ENCODE data around the gene RAB40B. TPM values are rescaled to one million over a fixed set of nuclear protein-coding genes. Genes with fewer than 3 reads are reported as not detected.

The RAB40B gene
- polyA plus RNA-seq, 1 donor, result 18.0 TPM

DNA sequence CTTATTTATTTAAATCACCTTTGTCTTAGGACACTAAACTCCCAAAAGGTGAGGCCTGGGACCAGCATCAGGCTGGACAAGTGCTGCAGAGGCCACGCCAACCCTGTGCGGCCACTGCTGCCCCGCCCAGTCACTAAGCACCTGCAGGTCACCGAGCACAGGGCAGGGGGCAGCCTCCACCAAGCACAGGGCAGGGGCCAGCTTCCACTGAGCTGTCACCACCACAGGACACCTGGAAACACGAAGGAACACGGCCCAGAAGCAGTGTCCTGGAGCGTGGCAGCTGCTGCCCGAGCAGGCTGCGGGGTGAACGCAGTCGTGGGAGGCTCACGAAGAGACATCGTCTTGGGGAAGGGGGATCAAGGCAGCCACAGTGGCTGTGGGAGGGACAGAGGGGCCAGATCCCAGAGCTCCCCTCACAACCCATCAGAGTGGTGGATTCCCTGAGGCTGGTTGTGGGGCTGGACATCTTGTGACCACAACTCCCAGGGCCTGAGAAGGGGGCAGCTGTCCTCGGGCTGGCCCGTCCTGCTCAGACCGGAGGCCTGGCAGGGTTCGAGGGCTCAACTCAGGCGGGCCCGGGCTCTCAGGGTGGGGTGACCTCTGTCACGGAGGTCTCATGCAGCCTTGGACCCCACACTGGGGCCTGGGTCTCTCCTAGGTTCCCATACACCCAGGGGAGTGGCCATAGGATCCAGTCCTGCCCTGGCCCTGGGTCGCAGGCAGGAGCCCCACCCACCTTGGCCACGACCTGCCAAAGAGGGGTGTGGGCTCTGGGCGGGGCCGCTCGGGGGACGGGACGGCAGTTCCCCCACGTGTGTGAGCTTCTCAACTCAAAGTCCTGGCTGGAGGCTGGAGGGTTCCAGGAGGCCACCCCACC lies 18.7 kb downstream of the RAB40B start:
- Histone ChIP-seq H3K27me3 (ENCODE audit: control insufficient read depth, insufficient read depth, low read length) (no peaks in the 10 kb centered on the region), H3K4me1 (ENCODE audit: control insufficient read depth, insufficient read depth, low read length) (peaks cover 6% of the 10 kb centered on the region), H3K9me3 (ENCODE audit: control insufficient read depth, low read depth, low read length) (peaks cover 11% of the 10 kb centered on the region), H3K36me3 (ENCODE audit: control insufficient read depth, insufficient read depth, low read length) (peaks cover 2% of the 10 kb centered on the region), H3K27ac (ENCODE audit: low read length) (no peak overlapping the region), H3K4me3 (ENCODE audit: low read length) (no peak overlapping the region)
- peak in 1 of 2 donors; percentile 31 for DNase-seq
- no CpG with 5 or more reads among the region's 28 CpGs for WGBS (ENCODE audit: insufficient coverage, low lambda C conversion rate)

DNA sequence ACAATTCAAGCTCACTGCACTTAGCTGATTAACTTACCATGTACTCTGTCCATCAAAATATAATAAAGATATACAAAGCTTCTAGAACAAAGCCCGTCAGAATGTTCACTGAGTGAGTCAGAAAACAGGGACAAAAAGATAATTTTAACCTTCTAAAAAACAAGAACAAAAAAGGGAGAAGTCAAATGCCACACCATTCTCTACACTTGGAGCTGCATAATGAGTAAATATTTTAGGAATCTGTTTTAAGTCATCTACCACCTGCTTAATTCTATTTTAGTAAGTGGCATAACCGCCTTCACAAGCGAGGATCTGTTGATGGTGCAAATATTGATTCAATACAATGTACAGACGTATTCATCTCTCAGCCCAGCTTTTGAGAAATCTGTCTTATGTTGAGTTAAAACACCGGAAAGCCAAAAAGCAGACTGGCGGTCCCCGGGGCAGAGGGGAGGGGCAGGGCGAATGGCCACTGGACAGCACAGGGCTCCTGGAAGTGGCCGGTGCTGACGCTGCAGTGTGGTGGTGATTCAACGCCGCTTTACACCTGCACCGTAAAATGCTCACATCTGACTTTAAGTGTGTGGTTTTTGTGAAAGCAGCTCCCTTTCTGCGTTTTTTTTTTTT lies 20.1 kb downstream of the RAB40B start:
- H3K4me3 ChIP-seq (ENCODE audit: low read length), result no peak overlapping the region
- no peak for DNase-seq
- H3K27me3 ChIP-seq (ENCODE audit: control insufficient read depth, insufficient read depth, low read length), result no peaks in the 10 kb centered on the region
- H3K4me1 ChIP-seq (ENCODE audit: control insufficient read depth, insufficient read depth, low read length), result no peaks in the 10 kb centered on the region
- 91% methylated on average over 6 of the region's 14 CpGs for WGBS (ENCODE audit: insufficient coverage, low lambda C conversion rate)
- H3K27ac ChIP-seq (ENCODE audit: low read length), result no peak overlapping the region
- peaks cover 11% of the 10 kb centered on the region for H3K9me3 ChIP-seq (ENCODE audit: control insufficient read depth, low read depth, low read length)
- no peaks in the 10 kb centered on the region for H3K36me3 ChIP-seq (ENCODE audit: control insufficient read depth, insufficient read depth, low read length)

DNA sequence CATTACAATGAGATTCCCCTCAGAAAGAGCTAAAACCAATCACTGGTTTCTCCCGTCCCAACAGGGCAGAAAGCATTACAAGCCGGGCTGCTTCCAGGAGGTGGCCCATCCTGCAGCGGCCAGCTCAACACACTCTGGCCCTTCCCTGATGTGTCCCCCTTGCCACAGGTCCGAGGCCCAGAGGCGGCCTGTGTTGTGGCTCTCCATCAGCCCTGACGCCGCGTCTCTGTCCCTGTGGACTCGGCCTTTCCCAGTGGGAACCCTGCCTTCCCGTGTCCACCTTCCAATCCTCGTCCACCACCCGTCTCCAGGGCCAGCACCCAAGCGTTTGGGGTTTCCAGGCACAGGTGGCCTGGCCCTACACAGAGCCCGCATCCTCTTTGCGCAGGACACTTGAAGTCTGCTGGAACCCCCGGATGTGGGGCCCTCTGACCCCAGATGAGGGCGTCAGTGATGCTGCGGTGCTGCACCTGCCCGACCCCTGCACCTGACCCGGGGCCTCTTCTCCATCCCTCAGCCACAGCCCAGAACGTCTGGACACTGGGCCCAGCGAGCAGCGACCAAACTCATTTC lies 21.1 kb downstream of the RAB40B start:
- peaks cover 11% of the 10 kb centered on the region for H3K9me3 ChIP-seq (ENCODE audit: control insufficient read depth, low read depth, low read length)
- no peaks in the 10 kb centered on the region for H3K36me3 ChIP-seq (ENCODE audit: control insufficient read depth, insufficient read depth, low read length)
- H3K4me3 ChIP-seq (ENCODE audit: low read length), result no peak overlapping the region
- WGBS (ENCODE audit: insufficient coverage, low lambda C conversion rate), result 93% methylated on average over 3 of the region's 23 CpGs
- H3K4me1 ChIP-seq (ENCODE audit: control insufficient read depth, insufficient read depth, low read length), result no peaks in the 10 kb centered on the region
- H3K27ac ChIP-seq (ENCODE audit: low read length), result no peak overlapping the region
- H3K27me3 ChIP-seq (ENCODE audit: control insufficient read depth, insufficient read depth, low read length), result no peaks in the 10 kb centered on the region
- no peak for DNase-seq

DNA sequence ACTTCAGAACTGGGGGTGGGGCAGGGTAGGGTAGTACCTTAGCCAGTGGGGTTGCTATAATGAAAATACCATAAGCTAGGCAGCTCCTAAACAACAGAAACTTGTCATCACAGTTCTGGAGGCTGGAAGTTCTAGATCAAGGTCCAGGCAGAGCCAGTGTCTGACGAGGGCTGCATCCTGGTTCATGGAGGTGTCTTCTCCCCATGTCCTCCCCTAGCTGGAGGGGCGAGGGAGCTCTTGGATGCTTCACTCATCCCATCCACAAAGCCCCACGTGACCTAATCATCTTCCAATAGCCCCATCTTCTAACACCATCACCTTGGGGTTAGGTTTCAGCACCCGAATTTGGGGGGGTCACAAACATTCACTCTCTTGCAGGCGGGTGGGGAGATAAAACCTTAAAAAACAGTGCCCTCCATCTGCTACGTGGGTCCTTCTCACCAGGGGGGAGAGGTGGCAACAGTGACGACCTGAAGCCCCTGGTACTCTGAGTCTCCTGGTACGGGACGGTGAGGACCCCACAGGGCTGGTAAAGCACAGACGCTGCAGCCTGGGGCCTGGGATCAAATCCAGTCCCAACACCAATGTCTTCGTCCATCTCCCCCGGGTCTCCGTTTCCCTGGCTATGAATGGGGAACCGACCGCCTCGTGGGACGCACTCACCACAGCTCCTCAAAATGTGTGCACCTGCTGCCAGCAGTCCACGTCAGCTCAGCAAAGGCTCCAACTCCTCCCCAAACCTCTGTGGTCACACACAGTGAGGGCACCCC lies 22.8 kb downstream of the RAB40B start:
- H3K27ac ChIP-seq (ENCODE audit: low read length), result no peak overlapping the region
- no CpG with 5 or more reads among the region's 18 CpGs for WGBS (ENCODE audit: insufficient coverage, low lambda C conversion rate)

DNA sequence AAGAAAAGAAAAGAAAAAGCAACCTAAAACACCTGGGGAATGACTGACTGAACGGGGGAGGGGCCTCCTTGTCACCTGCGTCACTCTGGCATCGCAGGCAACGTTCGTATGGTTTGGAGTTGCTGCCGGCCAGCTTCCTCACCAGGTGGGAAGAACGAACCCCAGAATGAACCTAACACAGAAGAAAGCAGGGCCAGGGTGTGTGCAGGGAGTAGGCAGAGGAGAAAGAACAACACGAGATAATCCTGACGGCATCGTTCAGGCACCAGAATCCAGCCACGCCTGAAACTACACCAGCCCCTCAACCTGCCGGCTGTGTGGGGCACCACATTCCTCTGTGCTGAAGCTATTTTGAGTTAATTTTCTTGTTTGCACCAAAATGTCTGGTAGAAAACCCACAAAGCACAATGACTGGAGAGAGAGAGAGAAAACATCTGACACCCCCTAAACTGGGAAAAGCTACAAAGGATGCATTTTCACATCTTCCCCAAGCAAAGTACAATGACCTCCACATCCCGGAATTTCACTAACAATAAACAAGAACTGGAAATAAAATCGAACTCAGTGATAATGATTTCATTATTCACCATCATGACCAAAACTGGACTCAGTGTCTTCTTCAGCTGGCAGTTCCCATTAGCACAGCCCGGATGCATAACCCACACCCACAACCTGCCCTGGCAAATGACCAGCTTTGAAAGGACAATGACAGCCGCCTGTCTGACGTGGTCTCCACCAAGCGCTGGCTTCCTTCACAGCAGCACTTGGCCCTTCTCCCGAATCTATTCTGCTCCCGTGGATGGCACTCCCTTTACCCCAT lies 23.6 kb downstream of the RAB40B start:
- Histone ChIP-seq H3K27ac (ENCODE audit: low read length) (no peak overlapping the region), H3K27me3 (ENCODE audit: control insufficient read depth, insufficient read depth, low read length) (no peaks in the 10 kb centered on the region), H3K4me1 (ENCODE audit: control insufficient read depth, insufficient read depth, low read length) (no peaks in the 10 kb centered on the region), H3K4me3 (ENCODE audit: low read length) (no peak overlapping the region), H3K9me3 (ENCODE audit: control insufficient read depth, low read depth, low read length) (peaks cover 4% of the 10 kb centered on the region), H3K36me3 (ENCODE audit: control insufficient read depth, insufficient read depth, low read length) (no peaks in the 10 kb centered on the region)
- WGBS (ENCODE audit: insufficient coverage, low lambda C conversion rate), result 100% methylated on average over 1 of the region's 20 CpGs
- no peak for DNase-seq

More for the DNA sequence above, 22.8 kb downstream of the RAB40B start:
- H3K4me3 ChIP-seq (ENCODE audit: low read length), result no peak overlapping the region
- no peaks in the 10 kb centered on the region for H3K36me3 ChIP-seq (ENCODE audit: control insufficient read depth, insufficient read depth, low read length)
- H3K4me1 ChIP-seq (ENCODE audit: control insufficient read depth, insufficient read depth, low read length), result no peaks in the 10 kb centered on the region
- peaks cover 8% of the 10 kb centered on the region for H3K9me3 ChIP-seq (ENCODE audit: control insufficient read depth, low read depth, low read length)
- H3K27me3 ChIP-seq (ENCODE audit: control insufficient read depth, insufficient read depth, low read length), result no peaks in the 10 kb centered on the region
- no peak for DNase-seq

DNA sequence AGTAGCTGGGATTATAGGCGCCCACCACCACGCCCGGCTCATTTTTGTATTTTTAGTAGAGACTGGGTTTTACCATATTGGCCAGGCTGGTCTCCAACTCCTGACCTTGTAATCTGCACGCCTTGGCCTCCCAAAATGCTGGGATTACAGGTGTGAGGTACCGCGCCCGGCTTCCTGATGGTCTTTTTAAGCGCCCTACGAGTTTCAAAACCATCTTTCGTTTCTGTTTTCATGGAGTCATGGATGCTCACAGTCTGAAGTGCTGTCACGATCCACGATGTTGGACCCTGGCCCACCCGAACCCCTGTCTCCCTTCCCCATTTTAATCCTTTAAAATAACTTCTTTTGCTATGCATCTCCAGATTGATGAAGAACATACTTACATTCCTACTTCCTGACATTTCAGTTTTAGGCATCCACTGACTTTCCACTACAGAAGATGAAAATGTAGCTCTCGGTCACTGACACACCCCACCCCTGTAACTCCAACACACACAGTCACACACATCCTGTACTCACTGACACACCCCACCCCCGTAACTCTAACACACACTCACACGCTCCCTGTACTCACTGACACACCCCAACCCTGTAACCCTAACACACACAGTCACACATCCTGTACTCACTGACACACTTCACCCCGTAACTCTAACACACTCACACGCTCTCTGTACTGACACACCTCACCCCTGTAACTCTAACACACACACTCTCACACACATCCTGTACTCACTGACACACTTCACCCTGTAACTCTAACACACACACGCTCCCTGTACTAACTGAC lies 27.6 kb downstream of the RAB40B start:
- DNase-seq, result no peak
- Histone ChIP-seq H3K27ac (ENCODE audit: low read length) (no peak overlapping the region), H3K9me3 (ENCODE audit: control insufficient read depth, low read depth, low read length) (no peaks in the 10 kb centered on the region), H3K4me1 (ENCODE audit: control insufficient read depth, insufficient read depth, low read length) (no peaks in the 10 kb centered on the region), H3K36me3 (ENCODE audit: control insufficient read depth, insufficient read depth, low read length) (peaks cover 4% of the 10 kb centered on the region), H3K4me3 (ENCODE audit: low read length) (no peak overlapping the region), H3K27me3 (ENCODE audit: control insufficient read depth, insufficient read depth, low read length) (no peaks in the 10 kb centered on the region)
- WGBS (ENCODE audit: insufficient coverage, low lambda C conversion rate), result no CpG with 5 or more reads among the region's 19 CpGs

DNA sequence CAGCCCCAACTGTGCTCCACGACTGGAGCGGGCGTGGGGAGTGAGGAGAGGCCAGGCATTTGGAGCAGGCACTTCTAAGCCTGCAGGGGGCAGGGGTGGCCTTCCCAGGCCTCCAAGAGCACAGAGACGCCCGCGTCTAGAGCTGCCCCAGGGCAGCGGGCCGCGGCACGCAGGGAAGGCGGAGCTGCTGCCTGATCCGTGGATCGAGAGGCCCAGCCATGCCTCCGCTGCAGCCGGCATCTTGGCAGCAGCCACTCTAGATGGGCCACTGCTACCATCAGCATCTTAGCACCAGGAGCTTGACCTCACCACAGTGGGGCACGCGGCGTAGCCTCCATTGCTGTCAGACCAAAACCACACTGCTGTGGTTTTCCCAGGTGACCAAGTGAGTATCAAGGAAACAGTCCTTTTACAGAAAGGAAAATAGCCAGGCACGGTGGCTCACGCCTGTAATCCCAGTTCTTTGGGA lies 29.8 kb downstream of the RAB40B start:
- Histone ChIP-seq H3K27ac (ENCODE audit: low read length) (no peak overlapping the region), H3K4me1 (ENCODE audit: control insufficient read depth, insufficient read depth, low read length) (no peaks in the 10 kb centered on the region), H3K9me3 (ENCODE audit: control insufficient read depth, low read depth, low read length) (no peaks in the 10 kb centered on the region), H3K36me3 (ENCODE audit: control insufficient read depth, insufficient read depth, low read length) (peaks cover 5% of the 10 kb centered on the region), H3K4me3 (ENCODE audit: low read length) (no peak overlapping the region), H3K27me3 (ENCODE audit: control insufficient read depth, insufficient read depth, low read length) (no peaks in the 10 kb centered on the region)
- WGBS (ENCODE audit: insufficient coverage, low lambda C conversion rate), result no CpG with 5 or more reads among the region's 20 CpGs
- DNase-seq, result peak; percentile 51 to 68

DNA sequence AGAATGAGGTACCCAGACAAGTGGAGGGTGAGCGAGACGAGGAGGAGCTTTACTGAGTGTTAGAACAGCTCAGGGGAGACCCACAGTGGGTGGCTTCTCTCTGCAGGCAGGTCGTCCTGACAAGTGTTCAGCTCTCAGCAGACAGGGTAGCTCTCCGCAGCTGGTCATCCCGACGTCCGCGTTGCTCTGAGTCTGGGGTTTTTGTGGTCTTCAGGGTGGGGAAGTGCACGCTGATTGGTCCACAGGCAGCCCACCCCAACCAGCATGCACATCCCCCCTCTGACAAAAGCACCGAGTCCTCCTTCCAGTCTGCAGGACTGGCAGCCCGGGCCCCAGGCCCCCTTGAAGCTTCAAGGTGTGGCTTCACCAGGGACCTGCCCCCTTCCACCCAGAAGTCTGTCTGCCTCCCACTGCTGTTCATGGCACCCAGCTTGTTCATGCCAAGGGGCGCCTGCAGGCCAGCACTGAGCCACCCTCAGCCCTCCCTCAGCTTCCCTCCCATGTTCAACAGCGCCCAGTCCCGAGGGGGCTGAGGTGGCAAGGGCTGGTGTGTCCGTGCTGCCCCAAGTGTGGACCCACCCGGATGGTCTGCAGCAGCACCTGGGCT lies 30.4 kb downstream of the RAB40B start:
- H3K4me3 ChIP-seq (ENCODE audit: low read length), result no peak overlapping the region
- peaks cover 11% of the 10 kb centered on the region for H3K36me3 ChIP-seq (ENCODE audit: control insufficient read depth, insufficient read depth, low read length)
- WGBS (ENCODE audit: insufficient coverage, low lambda C conversion rate), result no CpG with 5 or more reads among the region's 16 CpGs
- no peak overlapping the region for H3K27ac ChIP-seq (ENCODE audit: low read length)
- no peaks in the 10 kb centered on the region for H3K4me1 ChIP-seq (ENCODE audit: control insufficient read depth, insufficient read depth, low read length)
- no peaks in the 10 kb centered on the region for H3K9me3 ChIP-seq (ENCODE audit: control insufficient read depth, low read depth, low read length)
- no peaks in the 10 kb centered on the region for H3K27me3 ChIP-seq (ENCODE audit: control insufficient read depth, insufficient read depth, low read length)
- DNase-seq, result no peak

DNA sequence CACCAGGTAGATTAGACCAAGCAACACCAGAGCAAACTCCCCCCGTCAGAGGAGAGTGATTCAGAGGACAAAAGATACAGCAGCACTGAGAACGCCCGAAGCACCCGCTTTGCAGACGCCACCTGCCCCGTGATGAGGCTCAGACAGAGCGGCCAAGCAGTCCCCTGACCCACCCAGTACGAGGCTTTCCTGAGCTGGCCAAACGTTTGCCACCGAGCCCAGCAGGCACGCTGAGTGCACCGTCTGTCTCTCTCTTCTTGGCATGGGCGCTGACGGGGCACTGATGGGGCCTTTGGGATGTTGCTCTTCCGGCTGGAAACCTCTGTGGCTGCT lies 30.9 kb downstream of the RAB40B start:
- no peak for DNase-seq
- no CpG with 5 or more reads among the region's 15 CpGs for WGBS (ENCODE audit: insufficient coverage, low lambda C conversion rate)
- no peaks in the 10 kb centered on the region for H3K9me3 ChIP-seq (ENCODE audit: control insufficient read depth, low read depth, low read length)
- no peaks in the 10 kb centered on the region for H3K4me1 ChIP-seq (ENCODE audit: control insufficient read depth, insufficient read depth, low read length)
- H3K27me3 ChIP-seq (ENCODE audit: control insufficient read depth, insufficient read depth, low read length), result no peaks in the 10 kb centered on the region
- peaks cover 13% of the 10 kb centered on the region for H3K36me3 ChIP-seq (ENCODE audit: control insufficient read depth, insufficient read depth, low read length)
- no peak overlapping the region for H3K27ac ChIP-seq (ENCODE audit: low read length)
- H3K4me3 ChIP-seq (ENCODE audit: low read length), result no peak overlapping the region

All from large intestine (tissue), 3 donors.